H9 (cell line): Measurements from ENCODE around the gene RAD54L. TPM values are rescaled to one million over a fixed set of nuclear protein-coding genes. Genes with fewer than 3 reads are reported as not detected.

Experiments
- DNase-seq: peaks from one replicate; pipeline ENCODE4 v3.0.0-alpha.2; 2017
- H2AFZ ChIP-seq: one replicate; pipeline ENCODE4 v1.6.1; 2013; ENCODE audit warnings: mild to moderate bottlenecking, low read length, control low read depth, moderate library complexity
- H2AK5ac ChIP-seq: 2 replicates; pipeline ENCODE4 v1.6.1; 2013; ENCODE audit warnings: low read length, control low read depth, mixed read lengths; ENCODE audit not compliant: insufficient read length
- H2BK120ac ChIP-seq: one replicate; pipeline ENCODE4 v1.6.1; 2013; ENCODE audit warnings: low read depth, mild to moderate bottlenecking, low read length, control low read depth, inconsistent platforms; ENCODE audit not compliant: poor library complexity, severe bottlenecking
- H2BK12ac ChIP-seq: 2 replicates; pipeline ENCODE4 v1.6.1; 2013; ENCODE audit warnings: low read length, control low read depth, mixed read lengths, low read depth; ENCODE audit not compliant: insufficient read length
- H2BK15ac ChIP-seq: 2 replicates; pipeline ENCODE4 v1.6.1; 2013; ENCODE audit warnings: low read depth, low read length, control low read depth
- H2BK20ac ChIP-seq: one replicate; pipeline ENCODE4 v1.6.1; 2013; ENCODE audit warnings: low read depth, mild to moderate bottlenecking, low read length, control low read depth, inconsistent platforms; ENCODE audit not compliant: poor library complexity, severe bottlenecking
- H2BK5ac ChIP-seq: 2 replicates; pipeline ENCODE4 v1.6.1; 2013; ENCODE audit warnings: low read length, control low read depth, mixed read lengths; ENCODE audit not compliant: insufficient read length
- H3K14ac ChIP-seq: 2 replicates; pipeline ENCODE4 v1.6.1; 2013; ENCODE audit warnings: low read length, control low read depth; ENCODE audit not compliant: insufficient read depth
- H3K18ac ChIP-seq: 2 replicates; pipeline ENCODE4 v1.6.1; 2013; ENCODE audit warnings: low read depth, mild to moderate bottlenecking, mixed read lengths, low read length, control low read depth; ENCODE audit not compliant: insufficient read length
- H3K23ac ChIP-seq: 2 replicates; pipeline ENCODE4 v1.6.1; 2013; ENCODE audit warnings: low read length, control low read depth, mixed read lengths, low read depth; ENCODE audit not compliant: insufficient read length
- H3K23me2 ChIP-seq: 2 replicates; pipeline ENCODE4 v1.6.1; 2013; ENCODE audit warnings: low read depth, mild to moderate bottlenecking, mixed read lengths, low read length, control low read depth; ENCODE audit not compliant: insufficient read length, poor library complexity, severe bottlenecking
- H3K27ac ChIP-seq: 2 replicates; pipeline ENCODE4 v1.5.1; 2013; ENCODE audit warnings: low read length, control low read depth, mixed read lengths, low read depth; ENCODE audit not compliant: insufficient read length
- H3K27me3 ChIP-seq: 2 replicates; pipeline ENCODE4 v1.6.1; 2013; ENCODE audit warnings: low read length, control low read depth, inconsistent platforms; ENCODE audit not compliant: insufficient read depth
- H3K4ac ChIP-seq: 2 replicates; pipeline ENCODE4 v1.6.1; 2013; ENCODE audit warnings: low read depth, mild to moderate bottlenecking, control low read depth, inconsistent platforms, low read length, moderate library complexity
- H3K4me1 ChIP-seq: 2 replicates; pipeline ENCODE4 v1.6.1; 2013; ENCODE audit warnings: low read length, control low read depth, inconsistent platforms; ENCODE audit not compliant: insufficient read depth
- H3K4me2 ChIP-seq: 2 replicates; pipeline ENCODE4 v1.6.1; 2013; ENCODE audit warnings: low read length, control low read depth, mixed read lengths; ENCODE audit not compliant: insufficient read length, insufficient read depth
- H3K56ac ChIP-seq: 2 replicates; pipeline ENCODE4 v1.6.1; 2013; ENCODE audit warnings: low read depth, mild to moderate bottlenecking, mixed read lengths, low read length, control low read depth; ENCODE audit not compliant: insufficient read length
- H3K79me1 ChIP-seq: 2 replicates; pipeline ENCODE4 v1.6.1; 2013; ENCODE audit warnings: low read depth, mild to moderate bottlenecking, moderate library complexity, low read length, control low read depth, inconsistent platforms; ENCODE audit not compliant: insufficient read depth, poor library complexity, severe bottlenecking
- H3K79me2 ChIP-seq: 2 replicates; pipeline ENCODE4 v1.6.1; 2013; ENCODE audit warnings: low read length, control low read depth, inconsistent platforms; ENCODE audit not compliant: insufficient read depth
- H3K9ac ChIP-seq: 2 replicates; pipeline ENCODE4 v1.6.1; 2013; ENCODE audit warnings: low read length, control low read depth, mixed read lengths; ENCODE audit not compliant: insufficient read length; ENCODE audit errors: extremely low read depth
- H3K9me3 ChIP-seq: one replicate; pipeline ENCODE4 v1.6.1; 2013; ENCODE audit warnings: low read depth, low read length, inconsistent platforms; ENCODE audit not compliant: control insufficient read depth
- H3T11ph ChIP-seq: one replicate; pipeline ENCODE4 v1.6.1; 2013; ENCODE audit warnings: mild to moderate bottlenecking, low read length, control low read depth, inconsistent platforms
- H4K20me1 ChIP-seq: one replicate; pipeline ENCODE4 v1.6.1; 2013; ENCODE audit not compliant: control insufficient read depth, insufficient read length, insufficient read depth
- H4K5ac ChIP-seq: 2 replicates; pipeline ENCODE4 v1.6.1; 2013; ENCODE audit warnings: low read depth, mild to moderate bottlenecking, mixed read lengths, low read length, control low read depth; ENCODE audit not compliant: insufficient read length
- H4K8ac ChIP-seq: replicated peaks from 2 replicates; pipeline ENCODE4 v1.6.1; 2013; ENCODE audit warnings: low read length, control low read depth, mixed read lengths, low read depth; ENCODE audit not compliant: insufficient read length
- H4K91ac ChIP-seq: 2 replicates; pipeline ENCODE4 v1.6.1; 2013; ENCODE audit warnings: low read depth, mild to moderate bottlenecking, moderate library complexity, mixed read lengths, low read length, control low read depth; ENCODE audit not compliant: insufficient read length
- H3K27ac Mint-ChIP-seq, 3 experiments: 2 replicates in 2 of 3; 3 replicates in 1 of 3; pipeline ENCODE4 v1.8.0; 2020 to 2021; ENCODE audit warnings: mixed read lengths in 3 of 3, mild to moderate bottlenecking in 1 of 3, moderate library complexity in 1 of 3
- H3K27me3 Mint-ChIP-seq: 2 replicates; pipeline ENCODE4 v1.8.0; 2021; ENCODE audit warnings: low read depth, mild to moderate bottlenecking, moderate library complexity, mixed read lengths
- H3K36me3 Mint-ChIP-seq, 3 experiments: 2 replicates in 2 of 3; 3 replicates in 1 of 3; pipeline ENCODE4 v1.8.0; 2020 to 2021; ENCODE audit warnings: low read depth in 3 of 3, mixed read lengths in 3 of 3; ENCODE audit not compliant: insufficient read depth in 1 of 3
- H3K4me1 Mint-ChIP-seq, 2 experiments: 2 replicates each; pipeline ENCODE4 v1.8.0; 2020; ENCODE audit warnings: mixed read lengths in 2 of 2
- H3K4me3 Mint-ChIP-seq, 2 experiments: 2 replicates in 1 of 2; 3 replicates in 1 of 2; pipeline ENCODE4 v1.8.0; 2020 to 2021; ENCODE audit warnings: mild to moderate bottlenecking in 2 of 2, mixed read lengths in 2 of 2, moderate library complexity in 1 of 2
- H3K9me3 Mint-ChIP-seq, 2 experiments: 2 replicates in 1 of 2; 3 replicates in 1 of 2; pipeline ENCODE4 v1.8.0; 2020; ENCODE audit warnings: mild to moderate bottlenecking in 2 of 2, mixed read lengths in 2 of 2, moderate library complexity in 1 of 2
- CTCF ChIP-seq: fragments of 200-600 bp; sonication (generic); conservative IDR thresholded peaks from 3 replicates; pipeline ENCODE4 v1.8.0; 2021; ENCODE audit warnings: antibody characterized with exemption, mild to moderate bottlenecking
- WGBS: extraction: QIAGEN DNeasy Blood & Tissue Kit; methylation state at CpG from one replicate; pipeline ENCODE4 v1.1.7; 2013; ENCODE audit warnings: missing lambda C conversion rate, low lambda C conversion rate, mixed read lengths; ENCODE audit not compliant: insufficient read length; ENCODE audit errors: extremely low coverage; 5-methylcytosine and 5-hydroxymethylcytosine counted together
- total RNA-seq: library from RNA; stranded (reverse); gene quantifications from 2 replicates; pipeline ENCODE4 v1.2.1, GENCODE V29; 2021

The RAD54L gene
- total RNA-seq, 1 experiment from 2014 or later: 43.4 TPM

GRCh38 chr1:46256523-46256922, 9.0 kb downstream of the RAD54L start:
- Histone ChIP-seq H2BK15ac (no peak overlapping the region), H3K18ac (no peak overlapping the region), H4K5ac (no peak overlapping the region), H2BK5ac (no peak overlapping the region), H2BK120ac (no peak overlapping the region), H3K56ac (no peak overlapping the region), H3K27ac (no peak overlapping the region), H3K9me3 (no peaks in the 10 kb centered on the region), H3K9ac (no peak overlapping the region), H3K4ac (no peak overlapping the region), H3K27me3 (no peaks in the 10 kb centered on the region), H4K8ac (no peak overlapping the region), H4K91ac (no peak overlapping the region), H3K79me2 (no peaks in the 10 kb centered on the region), H3K23me2 (no peaks in the 10 kb centered on the region), H4K20me1 (no peaks in the 10 kb centered on the region), H3K14ac (no peak overlapping the region), H2AFZ (no peak overlapping the region), H3T11ph (no peak overlapping the region), H3K23ac (no peak overlapping the region), H2BK20ac (no peak overlapping the region), H3K79me1 (no peaks in the 10 kb centered on the region), H2AK5ac (no peak overlapping the region), H3K4me1 (no peaks in the 10 kb centered on the region), H3K4me2 (no peak overlapping the region), H2BK12ac (no peak overlapping the region)
- no peaks in the 10 kb centered on the region for H3K4me1 Mint-ChIP-seq
- no peak for DNase-seq
- no CpG with 5 or more reads among the region's 2 CpGs for WGBS
- H3K27me3 Mint-ChIP-seq: no peaks in the 10 kb centered on the region
- H3K9me3 Mint-ChIP-seq: no peaks in the 10 kb centered on the region
- no peak overlapping the region for H3K27ac Mint-ChIP-seq
- no peak for TF ChIP-seq CTCF
- H3K36me3 Mint-ChIP-seq: peaks cover 56 to 80% (median 74%) of the 10 kb centered on the region in 3 experiments; a peak in 6 of 7 replicates
- no peak overlapping the region for H3K4me3 Mint-ChIP-seq
